Measurements from ENCODE around the gene EPHB1. TPM values are rescaled to one million over a fixed set of nuclear protein-coding genes. Genes with fewer than 3 reads are reported as not detected.

The EPHB1 gene
- total RNA-seq, 1 experiment from 2014 or later, result 2.8 TPM

DNA sequence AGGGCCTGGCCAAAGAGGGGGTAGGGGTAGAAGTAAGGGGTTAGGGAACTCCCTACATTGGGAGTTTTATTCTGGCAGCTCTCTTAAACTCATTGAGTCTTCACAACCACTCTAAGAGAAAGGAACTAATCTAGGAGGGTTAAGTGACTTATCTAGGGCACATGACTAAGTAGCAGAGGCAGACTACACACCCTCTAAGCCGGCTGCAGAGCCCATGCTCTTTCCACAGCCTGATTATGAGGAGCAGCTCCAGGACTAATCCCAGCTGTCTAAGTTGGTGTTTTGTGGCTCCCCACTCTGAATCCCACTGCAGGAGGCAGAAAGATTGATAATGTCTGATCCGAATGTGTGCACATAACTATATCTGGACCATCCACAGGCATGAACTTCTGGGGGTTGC lies 374.6 kb downstream of the EPHB1 start:
- H4K5ac ChIP-seq (ENCODE audit: insufficient read length, low read depth, low read length), result no peak overlapping the region
- H2AK5ac ChIP-seq (ENCODE audit: insufficient read length, low read length), result no peak overlapping the region
- H2BK5ac ChIP-seq (ENCODE audit: insufficient read length, low read length), result no peak overlapping the region
- Mint-ChIP-seq H3K27me3 (ENCODE audit: low read depth) (peaks cover 5% of the 10 kb centered on the region), H3K27ac (no peak overlapping the region), H3K9me3 (no peaks in the 10 kb centered on the region), H3K4me1 (peaks cover 36 to 38% of the 10 kb centered on the region in 2 experiments), H3K36me3 (ENCODE audit: insufficient read depth in 1 of 3, low read depth in 3 of 3) (peaks cover 0 to 2% (median 0%) of the 10 kb centered on the region in 3 experiments; a peak in 2 of 7 replicates), H3K4me3 (no peak overlapping the region)
- H3K23ac ChIP-seq (ENCODE audit: insufficient read length, low read depth, low read length), result no peak overlapping the region
- no peak overlapping the region for H4K8ac ChIP-seq (replicated peaks; ENCODE audit: insufficient read length, low read depth, low read length)
- H2AFZ ChIP-seq (ENCODE audit: low read length), result no peak overlapping the region
- H3K27me3 ChIP-seq (ENCODE audit: insufficient read depth, low read length), result no peaks in the 10 kb centered on the region
- H3K4me1 ChIP-seq (ENCODE audit: insufficient read depth, low read length), result peaks cover 14% of the 10 kb centered on the region
- no peaks in the 10 kb centered on the region for H3K79me2 ChIP-seq (ENCODE audit: insufficient read depth, low read length)
- no peaks in the 10 kb centered on the region for H3K79me1 ChIP-seq (ENCODE audit: insufficient read depth, low read depth, low read length, poor library complexity, severe bottlenecking)
- no peaks in the 10 kb centered on the region for H3K23me2 ChIP-seq (ENCODE audit: insufficient read length, low read depth, low read length, poor library complexity, severe bottlenecking)
- no peak overlapping the region for H4K91ac ChIP-seq (ENCODE audit: insufficient read length, low read depth, low read length)
- TF ChIP-seq, protein P1, sequence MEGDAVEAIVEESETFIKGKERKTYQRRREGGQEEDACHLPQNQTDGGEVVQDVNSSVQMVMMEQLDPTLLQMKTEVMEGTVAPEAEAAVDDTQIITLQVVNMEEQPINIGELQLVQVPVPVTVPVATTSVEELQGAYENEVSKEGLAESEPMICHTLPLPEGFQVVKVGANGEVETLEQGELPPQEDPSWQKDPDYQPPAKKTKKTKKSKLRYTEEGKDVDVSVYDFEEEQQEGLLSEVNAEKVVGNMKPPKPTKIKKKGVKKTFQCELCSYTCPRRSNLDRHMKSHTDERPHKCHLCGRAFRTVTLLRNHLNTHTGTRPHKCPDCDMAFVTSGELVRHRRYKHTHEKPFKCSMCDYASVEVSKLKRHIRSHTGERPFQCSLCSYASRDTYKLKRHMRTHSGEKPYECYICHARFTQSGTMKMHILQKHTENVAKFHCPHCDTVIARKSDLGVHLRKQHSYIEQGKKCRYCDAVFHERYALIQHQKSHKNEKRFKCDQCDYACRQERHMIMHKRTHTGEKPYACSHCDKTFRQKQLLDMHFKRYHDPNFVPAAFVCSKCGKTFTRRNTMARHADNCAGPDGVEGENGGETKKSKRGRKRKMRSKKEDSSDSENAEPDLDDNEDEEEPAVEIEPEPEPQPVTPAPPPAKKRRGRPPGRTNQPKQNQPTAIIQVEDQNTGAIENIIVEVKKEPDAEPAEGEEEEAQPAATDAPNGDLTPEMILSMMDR (conservative IDR thresholded peaks at IDR 0.05), result no peak
- H3K27ac ChIP-seq (ENCODE audit: insufficient read length, low read depth, low read length), result no peak overlapping the region
- no peak overlapping the region for H3K18ac ChIP-seq (ENCODE audit: insufficient read length, low read depth, low read length)
- H3K56ac ChIP-seq (ENCODE audit: insufficient read length, low read depth, low read length), result no peak overlapping the region
- no peak overlapping the region for H3T11ph ChIP-seq (ENCODE audit: low read length)
- H3K4ac ChIP-seq (ENCODE audit: low read depth, low read length), result no peak overlapping the region
- no peak overlapping the region for H2BK20ac ChIP-seq (ENCODE audit: low read depth, low read length, poor library complexity, severe bottlenecking)
- no peak overlapping the region for H3K4me2 ChIP-seq (ENCODE audit: insufficient read depth, insufficient read length, low read length)
- no CpG with 5 or more reads among the region's 2 CpGs for WGBS (ENCODE audit: extremely low coverage, insufficient read length, low lambda C conversion rate)
- H3K9ac ChIP-seq (ENCODE audit: extremely low read depth, insufficient read length, low read length), result no peak overlapping the region
- H4K20me1 ChIP-seq (ENCODE audit: control insufficient read depth, insufficient read depth, insufficient read length), result no peaks in the 10 kb centered on the region
- DNase-seq, result no peak
- no peak overlapping the region for H2BK12ac ChIP-seq (ENCODE audit: insufficient read length, low read depth, low read length)
- no peak overlapping the region for H3K14ac ChIP-seq (ENCODE audit: insufficient read depth, low read length)
- no peak overlapping the region for H2BK120ac ChIP-seq (ENCODE audit: low read depth, low read length, poor library complexity, severe bottlenecking)
- H3K9me3 ChIP-seq (ENCODE audit: control insufficient read depth, low read depth, low read length), result no peaks in the 10 kb centered on the region
- no peak overlapping the region for H2BK15ac ChIP-seq (ENCODE audit: low read depth, low read length)

All from H9 (cell line).